ENCODE measurements around the gene HSCB.
"Not testable (repeated sequence)": the region's sequence is repeated elsewhere in the genome, so short reads cannot be mapped to it uniquely, and the experiment has no call there.

HSCB gene

GRCh38 chr22:28738876-28739275, 3.0 kb upstream of the HSCB start:
- not testable (repeated sequence) for DNase-seq

GRCh38 chr22:28741200-28741784, 547 bp upstream of the HSCB start:
- no peak for DNase-seq

DNA sequence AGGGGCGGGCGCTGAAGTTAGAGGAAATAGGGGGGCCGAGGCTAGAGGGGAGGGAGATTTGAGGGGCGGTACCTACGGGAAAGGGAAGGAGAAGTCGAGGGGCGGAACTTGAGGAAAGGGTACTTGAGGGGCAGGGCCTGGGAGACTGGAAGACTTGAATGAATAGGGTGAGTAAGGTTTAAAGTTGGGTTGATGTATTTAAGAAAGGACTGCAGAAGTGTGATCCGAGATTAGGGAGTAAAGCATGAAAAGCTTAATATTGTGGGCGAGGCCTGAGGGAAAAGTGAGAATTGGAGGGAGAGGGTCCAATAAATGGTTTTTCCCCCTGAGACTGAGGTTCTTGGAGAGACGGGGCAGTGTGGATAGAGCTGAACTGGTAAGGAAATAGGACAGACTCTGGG, 723 bp downstream of the HSCB start:
- DNase-seq, result no peak

- no peak for DNase-seq
Observed at GRCh38 chr22:28743852-28744251, 2.0 kb downstream of the HSCB start.

- no peak for DNase-seq
Observed at GRCh38 chr22:28750471-28750881, 8.6 kb downstream of the HSCB start.

- not testable (repeated sequence) for DNase-seq
Observed at GRCh38 chr22:28754512-28754911, 12.7 kb downstream of the HSCB start.

DNA sequence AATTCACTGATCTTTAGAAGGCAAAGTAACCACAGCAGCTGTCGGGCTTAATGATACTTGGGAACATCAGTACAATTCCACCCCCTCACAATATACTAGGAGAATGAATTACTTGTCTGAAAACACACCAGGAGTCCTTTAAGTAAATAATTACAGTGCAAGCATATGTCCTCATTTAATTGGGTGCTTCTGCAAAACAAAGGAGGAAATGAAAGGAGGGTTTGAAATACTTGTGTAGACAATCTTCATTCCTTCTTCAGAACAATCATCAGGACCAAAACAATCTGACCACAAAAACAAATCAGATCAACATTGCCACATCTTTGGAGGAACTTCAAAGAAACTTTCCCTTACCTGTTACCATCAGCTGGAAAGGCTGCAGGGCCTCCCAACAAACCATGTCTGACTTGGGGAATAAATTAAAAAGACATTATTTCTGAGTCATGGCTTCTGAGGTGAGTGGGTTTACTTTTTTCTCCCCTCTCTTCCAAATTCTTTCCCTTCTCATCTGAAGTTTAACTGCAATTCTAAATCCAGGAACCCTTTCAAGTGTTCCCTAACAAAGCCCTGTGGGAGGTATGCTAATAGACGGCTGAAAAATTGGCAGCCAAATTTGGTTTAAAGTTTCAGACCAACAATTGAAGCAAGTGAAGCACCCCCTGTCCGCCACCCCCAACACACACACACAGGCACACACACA, 18.2 kb downstream of the HSCB start:
- DNase-seq, result peak in 23 of 56 donors; percentile 2 to 63 (median 18)

GRCh38 chr22:28761449-28761755, 19.6 kb downstream of the HSCB start:
- DNase-seq, result no peak

DNA sequence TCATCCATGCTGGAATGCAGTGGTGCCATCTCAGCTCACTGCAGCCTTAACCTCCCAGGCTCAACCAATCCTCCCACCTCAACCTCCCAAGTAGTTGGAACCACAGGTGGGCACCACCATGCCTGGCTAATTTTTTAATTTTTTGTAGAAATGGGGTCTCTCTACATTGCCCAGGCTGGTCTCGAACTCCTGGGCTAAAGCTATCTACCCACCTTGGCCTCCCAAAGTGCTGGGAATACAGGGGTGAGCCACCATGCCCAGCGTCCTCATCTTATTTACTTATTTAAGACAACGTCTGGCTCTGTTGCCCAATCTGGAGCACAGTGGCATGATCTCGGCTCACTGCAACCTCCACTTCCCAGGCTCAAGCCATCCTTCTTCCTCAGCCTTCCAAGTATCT, 20.2 kb downstream of the HSCB start:
- DNase-seq, result not testable (repeated sequence)

DNA sequence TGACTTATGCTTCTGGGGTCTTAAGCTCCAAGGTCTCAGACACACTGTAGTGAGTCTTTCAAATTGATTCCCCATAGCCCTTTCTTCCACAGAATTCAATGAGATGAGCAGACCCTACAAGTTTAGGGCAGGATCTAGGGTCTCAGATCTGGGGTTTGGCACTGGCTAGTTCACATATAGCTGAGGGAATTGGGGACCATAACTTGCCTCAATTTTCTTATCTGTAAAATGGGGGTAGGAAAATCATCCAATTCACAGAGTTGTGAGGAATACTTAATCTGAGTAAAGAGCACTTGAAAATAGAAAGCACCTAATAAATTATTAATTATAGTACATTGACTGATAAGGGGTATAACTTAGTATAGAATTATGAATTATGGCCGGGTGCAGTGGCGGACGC, 24.8 kb downstream of the HSCB start:
- no peak for DNase-seq

DNA sequence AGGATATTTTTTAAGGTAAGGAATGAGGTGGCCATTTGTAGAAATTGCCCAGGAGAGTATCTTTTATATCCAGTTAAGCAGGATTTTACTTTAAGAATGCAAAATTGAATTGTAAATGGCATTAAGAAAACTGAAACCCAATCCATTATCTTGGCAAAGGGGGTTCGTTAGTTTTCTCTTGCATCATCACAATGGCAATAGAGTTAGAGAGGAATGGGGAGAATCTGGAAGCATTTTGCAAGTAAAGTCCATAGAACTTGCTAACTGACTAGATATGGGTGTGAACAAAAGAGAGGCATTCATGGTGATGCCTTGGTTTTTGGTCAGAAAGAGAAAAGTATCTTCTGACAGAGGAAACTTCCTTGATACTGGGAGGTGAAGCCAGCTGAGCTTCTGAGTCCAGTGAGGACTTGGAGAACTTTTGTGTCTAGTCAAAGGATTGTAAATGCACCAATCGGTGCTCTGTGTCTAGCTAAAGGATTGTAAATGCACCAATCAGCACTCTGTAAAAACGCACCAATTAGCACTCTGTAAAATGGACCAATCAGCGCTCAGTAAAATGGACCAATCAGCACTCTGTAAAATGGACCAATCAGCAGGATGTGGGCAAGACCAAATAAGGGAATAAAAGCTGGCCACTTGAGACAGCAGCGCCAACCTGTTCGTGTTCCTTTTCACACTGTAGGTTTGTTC, 27.0 kb downstream of the HSCB start:
- DNase-seq, result no peak

DNA sequence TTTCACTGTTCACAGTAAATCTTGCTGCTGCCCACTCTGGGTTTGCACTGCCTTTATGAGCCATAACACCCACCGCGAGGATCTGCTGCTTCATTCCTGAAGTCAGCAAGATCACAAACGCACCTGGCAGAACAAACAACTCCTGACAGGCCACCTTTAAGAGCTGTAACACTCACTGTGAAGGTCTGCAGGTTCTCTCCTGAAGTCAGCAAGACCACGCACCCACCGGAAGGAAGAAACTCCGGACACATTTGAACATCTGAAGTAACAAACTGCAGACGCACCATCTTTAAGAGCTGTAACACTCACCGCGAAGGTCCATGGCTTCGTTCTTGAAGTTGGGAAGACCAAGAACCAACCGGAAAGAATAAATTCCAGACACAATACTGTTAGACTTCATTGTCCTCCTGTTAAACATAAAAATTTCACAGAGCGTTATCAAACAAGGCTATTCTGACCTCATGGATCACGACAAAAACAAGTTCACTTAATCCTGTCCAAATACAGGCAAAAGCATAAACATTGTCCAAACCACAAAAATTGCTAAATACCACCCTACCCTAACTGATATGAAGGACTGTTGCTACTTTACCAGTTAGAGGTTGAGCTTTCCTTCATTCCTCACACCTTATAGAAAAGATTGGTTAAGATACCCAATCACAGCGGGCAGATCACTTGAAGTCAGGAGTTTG, 27.7 kb downstream of the HSCB start:
- DNase-seq, result no peak

- DNase-seq, result no peak
Observed at GRCh38 chr22:28771195-28771791, 29.5 kb downstream of the HSCB start.

GRCh38 chr22:28772633-28773460, 31.0 kb downstream of the HSCB start, which contains the start of gene CCDC117:
CCDC117 (plus strand) TSS chr22:28772695; CDS start chr22:28772850, 155 bp downstream.
- DNase-seq, result peak; percentile 63 to 97 (median 93)

DNA sequence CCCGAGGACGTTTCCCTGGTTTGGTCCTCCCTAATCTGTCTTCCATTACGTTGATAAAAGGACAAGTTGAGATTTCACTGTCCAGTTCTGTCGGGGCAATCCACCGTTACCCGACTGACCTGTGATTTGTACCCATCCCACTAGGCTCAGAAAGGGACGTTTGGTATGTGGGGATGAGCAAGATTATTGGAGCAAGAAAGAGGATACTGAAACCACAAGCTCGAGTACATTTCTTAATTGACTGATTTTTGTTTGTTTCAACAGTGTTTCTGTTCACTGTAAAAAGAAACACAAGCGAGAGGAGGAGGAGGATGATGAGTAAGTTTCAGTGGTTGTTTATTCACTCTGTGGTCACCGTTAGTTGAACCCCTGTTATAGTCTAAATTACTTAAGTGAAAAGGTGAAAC, 31.6 kb downstream of the HSCB start:
- no peak for DNase-seq

- DNase-seq, result no peak
Observed at GRCh38 chr22:28774378-28774777, 32.5 kb downstream of the HSCB start.

DNA sequence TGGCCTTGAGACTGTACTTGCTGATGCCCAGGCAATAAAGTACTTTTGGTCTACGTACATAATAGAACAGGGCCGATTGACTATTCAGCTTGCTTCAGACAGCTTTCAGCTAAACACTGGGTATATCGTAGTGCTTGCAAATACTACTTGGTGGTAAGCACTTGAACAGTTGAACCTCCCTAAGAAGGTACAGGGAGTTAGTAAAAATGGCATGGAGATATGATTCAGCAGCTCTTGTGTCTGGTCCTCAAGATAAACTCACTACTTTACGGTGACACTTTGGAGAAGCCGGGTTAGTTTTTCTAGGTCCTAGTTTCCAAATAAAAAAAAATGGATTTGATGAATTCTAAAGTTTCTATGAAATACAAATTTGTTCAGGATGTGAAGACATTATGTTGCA, 38.0 kb downstream of the HSCB start:
- no peak for DNase-seq

GRCh38 chr22:28780296-28780695, 38.5 kb downstream of the HSCB start:
- no peak for DNase-seq

GRCh38 chr22:28783786-28784671, 42.2 kb downstream of the HSCB start:
- DNase-seq, result no peak

GRCh38 chr22:28788601-28789000, 46.8 kb downstream of the HSCB start:
- no peak for DNase-seq

Measured in nucleus accumbens (tissue), 56 donors.